GM12874 (cell line): ENCODE measurements around the gene DAZL.

Experiments used
- TF ChIP-seq, protein P1 (sequence below): IDR thresholded peaks from 2 replicates; pipeline ENCODE4 v1.5.1; 2011; ENCODE audit warnings: low read depth, mild to moderate bottlenecking, control low read depth, low read length, moderate library complexity; ENCODE audit not compliant: insufficient read depth

Gene DAZL

GRCh38 chr3:16605966-16606365 lies 743 bp upstream of the DAZL start:
- TF ChIP-seq, protein P1, sequence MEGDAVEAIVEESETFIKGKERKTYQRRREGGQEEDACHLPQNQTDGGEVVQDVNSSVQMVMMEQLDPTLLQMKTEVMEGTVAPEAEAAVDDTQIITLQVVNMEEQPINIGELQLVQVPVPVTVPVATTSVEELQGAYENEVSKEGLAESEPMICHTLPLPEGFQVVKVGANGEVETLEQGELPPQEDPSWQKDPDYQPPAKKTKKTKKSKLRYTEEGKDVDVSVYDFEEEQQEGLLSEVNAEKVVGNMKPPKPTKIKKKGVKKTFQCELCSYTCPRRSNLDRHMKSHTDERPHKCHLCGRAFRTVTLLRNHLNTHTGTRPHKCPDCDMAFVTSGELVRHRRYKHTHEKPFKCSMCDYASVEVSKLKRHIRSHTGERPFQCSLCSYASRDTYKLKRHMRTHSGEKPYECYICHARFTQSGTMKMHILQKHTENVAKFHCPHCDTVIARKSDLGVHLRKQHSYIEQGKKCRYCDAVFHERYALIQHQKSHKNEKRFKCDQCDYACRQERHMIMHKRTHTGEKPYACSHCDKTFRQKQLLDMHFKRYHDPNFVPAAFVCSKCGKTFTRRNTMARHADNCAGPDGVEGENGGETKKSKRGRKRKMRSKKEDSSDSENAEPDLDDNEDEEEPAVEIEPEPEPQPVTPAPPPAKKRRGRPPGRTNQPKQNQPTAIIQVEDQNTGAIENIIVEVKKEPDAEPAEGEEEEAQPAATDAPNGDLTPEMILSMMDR: no peak

DNA sequence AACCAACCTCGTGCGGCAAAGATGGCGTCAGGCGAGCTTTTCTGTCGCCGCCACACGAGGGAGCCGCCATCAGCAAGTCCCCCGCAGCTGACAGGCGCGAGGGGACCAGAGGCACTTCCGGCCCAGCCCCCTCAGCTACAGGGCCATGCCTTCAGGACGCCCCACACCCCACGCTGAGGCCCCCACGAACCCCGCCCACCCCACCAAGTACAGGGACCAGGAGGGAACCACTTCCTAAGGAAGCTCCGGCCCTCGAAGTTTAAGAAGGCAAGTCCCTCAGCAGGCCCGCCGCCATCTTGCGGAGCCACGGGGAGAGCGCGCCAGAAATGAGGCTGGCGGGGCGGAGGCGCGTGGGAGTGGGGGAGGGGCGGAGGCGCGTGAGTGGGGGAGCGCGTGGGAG lies 790 bp downstream of the DAZL start:
- TF ChIP-seq, protein P1: no peak

DNA sequence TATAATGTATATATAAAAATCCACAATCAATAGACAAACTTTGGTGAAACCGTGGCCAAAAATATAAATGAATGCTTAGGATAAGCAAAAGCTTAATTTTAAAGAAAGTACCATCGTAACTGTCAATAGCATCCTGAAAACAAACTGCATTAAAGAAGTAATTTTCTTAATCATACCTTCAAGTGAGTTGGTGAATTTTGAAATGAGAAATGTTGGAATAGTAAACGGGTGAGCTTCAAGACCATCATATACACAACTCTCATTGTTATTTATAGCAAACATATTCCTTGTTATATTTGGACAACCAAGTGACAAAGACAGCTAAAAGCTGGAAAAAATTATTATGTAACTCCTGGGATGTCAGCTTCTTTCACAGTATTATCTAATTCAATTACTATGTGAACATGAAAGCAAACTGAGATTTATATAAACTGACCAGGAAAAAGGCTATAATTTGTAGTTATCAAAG lies 3.7 kb downstream of the DAZL start:
- TF ChIP-seq, protein P1: no peak

- TF ChIP-seq, protein P1: peak; percentile 48; the same call in 1 of the 2 replicates
Measured at GRCh38 chr3:16600780-16601536, 4.3 kb downstream of the DAZL start.

- TF ChIP-seq, protein P1: no peak
Measured at GRCh38 chr3:16599694-16600093, 5.5 kb downstream of the DAZL start.

- TF ChIP-seq, protein P1: no peak
Measured at GRCh38 chr3:16596352-16597032, 8.7 kb downstream of the DAZL start.

GRCh38 chr3:16595778-16596177 lies 9.4 kb downstream of the DAZL start:
- TF ChIP-seq, protein P1: no peak
